PC-9 (cell line): Measurements from ENCODE around the gene EHBP1.

ENCODE experiments used
- CTCF ChIP-seq: fragments of 200-600 bp; sonication (generic); conservative IDR thresholded peaks from 2 replicates; pipeline ENCODE4 v1.6.1; 2017; ENCODE audit warnings: mixed run types, antibody characterized with exemption, mild to moderate bottlenecking, moderate library complexity
- EZH2 ChIP-seq: fragments of 200-600 bp; sonication (generic); IDR thresholded peaks from 2 replicates; pipeline ENCODE4 v1.8.0; 2017; ENCODE audit warnings: antibody characterized with exemption, low read depth

GRCh38 chr2:62687636-62688035 lies 17.9 kb upstream of the EHBP1 start:
- TF ChIP-seq CTCF: no peak
- TF ChIP-seq EZH2: no peak
